Endothelial cell of umbilical vein (primary cell): ENCODE results near the gene ACAP1. TPM values are rescaled to one million over a fixed set of nuclear protein-coding genes. Genes with fewer than 3 reads are reported as not detected.

Source experiments
- BruUV-seq: library from RNA; stranded (reverse); fragments of 400-500 nt; replicated peaks from 2 replicates; lab custom pipeline; 2021; lab: Mats Ljungman, UMichigan
- CTCF ChIA-PET: fragments of 300-600, 350-600 bp; sonication (Branson Sonifier 250); formaldehyde crosslinking; loops from one replicate; lab custom pipeline; 2021; ENCODE audit warnings: antibody characterized with exemption, inconsistent platforms; lab: Charles Lee
- POLR2A ChIA-PET: fragments of 300-600, 350-600 bp; sonication (Branson Sonifier 250); formaldehyde crosslinking; loops from one replicate; lab custom pipeline; 2021; ENCODE audit warnings: antibody characterized with exemption, inconsistent platforms; lab: Charles Lee
- DNase-seq: peaks from one replicate; pipeline ENCODE4 v3.0.0-alpha.2; 2011; ENCODE audit warnings: low read depth, low spot score
- FAIRE-seq: peaks from 2 replicates; lab custom pipeline; 2011; peaks lifted over from hg19 to GRCh38; lab: Jason Lieb, UNC
- H2AFZ ChIP-seq: 2 replicates; pipeline ENCODE4 v1.6.0; 2012; ENCODE audit warnings: low read depth, low read length, control low read depth, inconsistent platforms
- H3K27ac ChIP-seq: 2 replicates; pipeline ENCODE4 v1.5.1; 2011; ENCODE audit warnings: low read depth, mild to moderate bottlenecking, control low read depth, low read length, moderate library complexity; ENCODE audit not compliant: insufficient read depth
- H3K27me3 ChIP-seq, 2 experiments: 2 replicates each; pipeline versions ENCODE4 v1.6.0 to v1.6.1; 2011; ENCODE audit warnings: low read length in 2 of 2, mixed read lengths in 1 of 2; ENCODE audit not compliant: control insufficient read depth in 2 of 2, insufficient read depth in 2 of 2
- H3K36me3 ChIP-seq, 2 experiments: 2 replicates in 1 of 2; 3 replicates in 1 of 2; pipeline ENCODE4 v1.5.1; 2011; ENCODE audit warnings: low read length in 2 of 2, mild to moderate bottlenecking in 1 of 2, moderate library complexity in 1 of 2; ENCODE audit not compliant: control insufficient read depth in 2 of 2, insufficient read depth in 2 of 2; ENCODE audit errors: extremely low read depth in 1 of 2
- H3K4me1 ChIP-seq: 3 replicates; pipeline ENCODE4 v1.5.1; 2011; ENCODE audit warnings: mild to moderate bottlenecking, low read length; ENCODE audit not compliant: control insufficient read depth, insufficient read depth; ENCODE audit errors: extremely low read depth
- H3K4me2 ChIP-seq: 2 replicates; pipeline ENCODE4 v1.6.1; 2011; ENCODE audit warnings: low read length, control low read depth, mixed read lengths; ENCODE audit not compliant: insufficient read depth
- H3K4me3 ChIP-seq, 3 experiments: fragments of 200-600 bp in 1 of 3; sonication (generic), shearing (Covaris generic) in 1 of 3; replicated peaks in 1 of 3; 2 replicates each; pipeline ENCODE4 v1.5.1; 2011 to 2016; ENCODE audit warnings: control low read depth in 3 of 3, low read length in 3 of 3, mild to moderate bottlenecking in 2 of 3, inconsistent platforms in 1 of 3, low read depth in 1 of 3, moderate library complexity in 1 of 3; ENCODE audit not compliant: insufficient read depth in 1 of 3
- H3K79me2 ChIP-seq: 2 replicates; pipeline ENCODE4 v1.6.0; 2012; ENCODE audit warnings: low read length, inconsistent platforms; ENCODE audit not compliant: control insufficient read depth, insufficient read depth
- H3K9ac ChIP-seq: replicated peaks from 2 replicates; pipeline ENCODE3; 2011; ENCODE audit warnings: low read length, control low read depth; ENCODE audit not compliant: insufficient read depth; ENCODE audit errors: extremely low read depth
- H3K9me1 ChIP-seq: replicated peaks from 3 replicates; pipeline ENCODE4 v1.6.0; 2011; ENCODE audit warnings: mild to moderate bottlenecking, low read length; ENCODE audit not compliant: control insufficient read depth, insufficient read depth; ENCODE audit errors: extremely low read depth
- H3K9me3 ChIP-seq: replicated peaks from 2 replicates; pipeline ENCODE4 v1.5.1; 2012; ENCODE audit warnings: low read length, inconsistent platforms; ENCODE audit not compliant: control insufficient read depth, insufficient read depth
- H4K20me1 ChIP-seq: replicated peaks from 2 replicates; pipeline ENCODE3; 2011; ENCODE audit warnings: mild to moderate bottlenecking, low read length; ENCODE audit not compliant: control insufficient read depth, insufficient read depth; ENCODE audit errors: extremely low read depth
- EZH2 ChIP-seq: IDR thresholded peaks from 2 replicates; pipeline ENCODE4 v1.6.1; 2012; ENCODE audit warnings: borderline replicate concordance, low read depth, mild to moderate bottlenecking, moderate library complexity, low read length, inconsistent platforms; ENCODE audit not compliant: severe bottlenecking
- FOS ChIP-seq: IDR thresholded peaks from 2 replicates; pipeline ENCODE4 v1.6.1; 2011; ENCODE audit warnings: mild to moderate bottlenecking, low read length, moderate library complexity, borderline replicate concordance; ENCODE audit not compliant: insufficient read depth
- GATA2 ChIP-seq: IDR thresholded peaks from 2 replicates; pipeline ENCODE4 v1.7.0; 2011; ENCODE audit warnings: low read depth, mild to moderate bottlenecking, moderate library complexity, mixed read lengths, low read length; ENCODE audit not compliant: insufficient read length, insufficient read depth
- JUN ChIP-seq: IDR thresholded peaks from 2 replicates; pipeline ENCODE4 v1.6.1; 2011; ENCODE audit warnings: borderline replicate concordance, low read depth; ENCODE audit not compliant: insufficient read length, insufficient read depth
- MYC ChIP-seq: IDR thresholded peaks from one replicate; pipeline ENCODE4 v1.6.1; 2011; ENCODE audit warnings: mild to moderate bottlenecking, low read depth, low read length
- POLR2A ChIP-seq: IDR thresholded peaks from 2 replicates; pipeline ENCODE4 v1.6.1; 2012; ENCODE audit warnings: low read depth, mild to moderate bottlenecking, control low read depth, low read length
- POLR2AphosphoS5 ChIP-seq: IDR thresholded peaks from 2 replicates; pipeline ENCODE4 v1.6.1; 2012; ENCODE audit warnings: low read depth, mild to moderate bottlenecking, control low read depth, low read length, moderate library complexity; ENCODE audit not compliant: insufficient read depth
- dilution Hi-C: fragments of 300-500 bp; cut with MboI; formaldehyde crosslinking; loops from one replicate; pipeline ENCODE4 v1.15.0; 2019; ENCODE audit warnings: low sequenced_read_pairs; ENCODE audit not compliant: extremely low pct_ligation_motif_present
- intact Hi-C: fragments of 100-400 bp; cut with micrococcal nuclease; formaldehyde crosslinking; loops from one replicate; pipeline ENCODE4 v1.10.0; 2022
- polyA plus RNA-seq, 4 experiments: library from polyadenylated mRNA; depleted of rRNA in 3 of 4; stranded (reverse) in 3 of 4; unstranded in 1 of 4; fragments of >200 nt; gene quantifications; 2 replicates each; pipeline versions ENCODE4 v1.2.1 to v1.2.3, GENCODE V29; 2011 to 2012; ENCODE audit warnings: missing spikeins in 1 of 4
- total RNA-seq: library from RNA; stranded (reverse); gene quantifications from 2 replicates; pipeline ENCODE4 v1.2.3, GENCODE V29; 2021
- TF ChIP-seq, protein P1 (sequence below): IDR thresholded peaks from 2 replicates; pipeline ENCODE4 v1.6.1; 2011; ENCODE audit not compliant: insufficient read depth, insufficient read length
- TF ChIP-seq, protein P2 (sequence below), 2 donors: IDR thresholded peaks; 1 replicate in 1 of 2; 2 replicates in 1 of 2; pipeline ENCODE4 v1.5.1; 2011; ENCODE audit warnings: low read length in 2 of 2, mild to moderate bottlenecking in 2 of 2, moderate library complexity in 2 of 2, control low read depth in 1 of 2, inconsistent platforms in 1 of 2, low read depth in 1 of 2; ENCODE audit not compliant: insufficient read depth in 1 of 2; ENCODE audit errors: extremely low read depth in 1 of 2

ACAP1 gene
- total and polyA plus RNA-seq, 2 donors (not counting 3 experiments of a cell fraction or from before 2014, with no cell fraction given) = 0.46 TPM; not detected in 1

DNA sequence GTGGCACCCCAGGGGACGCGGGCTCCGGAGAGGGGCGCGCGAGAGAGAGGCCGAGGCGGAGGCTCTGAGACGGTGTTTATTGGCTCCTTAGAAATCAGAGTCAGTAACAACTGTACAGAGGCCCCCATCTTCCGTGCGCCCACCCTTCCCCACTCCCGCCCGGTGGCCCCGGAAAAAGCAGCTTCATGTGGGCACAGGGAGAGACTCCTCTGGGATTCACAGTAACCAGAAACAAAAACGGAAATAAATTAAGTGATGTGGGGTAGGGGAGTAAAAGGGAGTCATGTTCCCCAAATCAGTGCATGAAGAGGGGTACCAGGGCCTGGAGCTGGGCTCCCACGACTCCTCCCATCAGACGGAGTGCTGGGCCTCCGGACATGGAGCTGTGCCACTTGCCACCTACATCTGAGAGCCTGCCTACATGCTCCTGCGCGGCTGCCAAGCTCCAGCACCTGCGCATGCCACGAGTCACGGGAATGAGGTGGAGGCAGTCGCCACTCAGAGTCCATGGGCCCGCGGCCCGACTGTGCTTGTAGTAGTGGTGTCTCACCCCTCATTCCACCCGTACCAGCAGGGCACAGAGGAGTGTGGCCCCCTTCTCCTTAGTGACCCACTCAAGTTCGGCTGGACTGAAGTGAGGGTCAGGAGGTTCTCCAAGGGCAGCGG lies 20.6 kb upstream of the ACAP1 start:
- BruUV-seq = no TSS peak
- H3K9ac ChIP-seq = peak overlapping the region; percentile 49

More for the DNA sequence above, 20.6 kb upstream of the ACAP1 start:
- Histone ChIP-seq H4K20me1 (no peaks in the 10 kb centered on the region), H3K4me3 (peak overlapping the region; percentile 12 to 87 (median 64)), H2AFZ (peak overlapping the region; percentile 75), H3K9me3 (no peaks in the 10 kb centered on the region), H3K36me3 (peaks cover 22 to 45% of the 10 kb centered on the region in 2 experiments), H3K9me1 (no peaks in the 10 kb centered on the region), H3K79me2 (peaks cover 16% of the 10 kb centered on the region), H3K4me2 (peak overlapping the region; percentile 48), H3K27ac (peak overlapping the region; percentile 65), H3K27me3 (no peaks in the 10 kb centered on the region), H3K4me1 (peaks cover 24% of the 10 kb centered on the region)
- ChIA-PET POLR2A (interaction anchor here (1.2 kb wide), 1 partner anchor 14 kb away, joined by 5 read pairs; the partner anchor contains the start of gene NEURL4), CTCF (interaction anchor here (1.1 to 1.6 kb wide), 5 partner anchors 14 to 270 kb away, joined by 3 read pairs; partner anchors contain the start of genes NEURL4 and SLC2A4)
- no peak for DNase-seq
- peak; percentile 37 for FAIRE-seq
- TF ChIP-seq MYC (no peak), JUN (no peak), POLR2AphosphoS5 (no peak), FOS (no peak), POLR2A (no peak), EZH2 (no peak), GATA2 (no peak)
- TF ChIP-seq, protein P1, sequence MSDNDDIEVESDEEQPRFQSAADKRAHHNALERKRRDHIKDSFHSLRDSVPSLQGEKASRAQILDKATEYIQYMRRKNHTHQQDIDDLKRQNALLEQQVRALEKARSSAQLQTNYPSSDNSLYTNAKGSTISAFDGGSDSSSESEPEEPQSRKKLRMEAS = no peak
- TF ChIP-seq, protein P2, sequence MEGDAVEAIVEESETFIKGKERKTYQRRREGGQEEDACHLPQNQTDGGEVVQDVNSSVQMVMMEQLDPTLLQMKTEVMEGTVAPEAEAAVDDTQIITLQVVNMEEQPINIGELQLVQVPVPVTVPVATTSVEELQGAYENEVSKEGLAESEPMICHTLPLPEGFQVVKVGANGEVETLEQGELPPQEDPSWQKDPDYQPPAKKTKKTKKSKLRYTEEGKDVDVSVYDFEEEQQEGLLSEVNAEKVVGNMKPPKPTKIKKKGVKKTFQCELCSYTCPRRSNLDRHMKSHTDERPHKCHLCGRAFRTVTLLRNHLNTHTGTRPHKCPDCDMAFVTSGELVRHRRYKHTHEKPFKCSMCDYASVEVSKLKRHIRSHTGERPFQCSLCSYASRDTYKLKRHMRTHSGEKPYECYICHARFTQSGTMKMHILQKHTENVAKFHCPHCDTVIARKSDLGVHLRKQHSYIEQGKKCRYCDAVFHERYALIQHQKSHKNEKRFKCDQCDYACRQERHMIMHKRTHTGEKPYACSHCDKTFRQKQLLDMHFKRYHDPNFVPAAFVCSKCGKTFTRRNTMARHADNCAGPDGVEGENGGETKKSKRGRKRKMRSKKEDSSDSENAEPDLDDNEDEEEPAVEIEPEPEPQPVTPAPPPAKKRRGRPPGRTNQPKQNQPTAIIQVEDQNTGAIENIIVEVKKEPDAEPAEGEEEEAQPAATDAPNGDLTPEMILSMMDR (IDR thresholded peaks at IDR 0.05; ENCODE audit: extremely low read depth in 1 of 2, insufficient read depth in 1 of 2, low read depth in 1 of 2, low read length in 2 of 2) = no peak
- intact Hi-C loops (loop anchor here (1.0 kb wide), 1 partner anchor 14 kb away; the partner anchor contains the start of gene NEURL4), dilution Hi-C loops (no loop called here)
